GM21825 (cell line): Measurements from ENCODE around the gene BORCS5.
"Not testable (repeated sequence)": the region's sequence is repeated elsewhere in the genome, so short reads cannot be mapped to it uniquely, and the experiment has no call there.

Source experiments
- ATAC-seq: cut with Tn5 transposase; IDR thresholded peaks from one replicate; pipeline ENCODE4 v1.9.1; 2021; ENCODE audit warnings: mild to moderate bottlenecking, moderate library complexity; ENCODE audit not compliant: unreplicated experiment

The BORCS5 gene

GRCh38 chr12:12392413-12392812 lies 35.5 kb downstream of the BORCS5 start:
- no peak for ATAC-seq

GRCh38 chr12:12393171-12393570 lies 36.3 kb downstream of the BORCS5 start:
- ATAC-seq, result no peak

GRCh38 chr12:12396694-12397093 lies 39.8 kb downstream of the BORCS5 start:
- no peak for ATAC-seq

- ATAC-seq, result no peak
Measured at GRCh38 chr12:12397184-12397583, 40.3 kb downstream of the BORCS5 start.

GRCh38 chr12:12398026-12398859 lies 41.4 kb downstream of the BORCS5 start:
- ATAC-seq, result no peak

GRCh38 chr12:12399161-12399560 lies 42.3 kb downstream of the BORCS5 start:
- no peak for ATAC-seq

- no peak for ATAC-seq
Measured at GRCh38 chr12:12399776-12400305, 43.0 kb downstream of the BORCS5 start.

GRCh38 chr12:12400793-12401192 lies 43.9 kb downstream of the BORCS5 start:
- ATAC-seq, result no peak

GRCh38 chr12:12403264-12404248 lies 46.7 kb downstream of the BORCS5 start:
- no peak for ATAC-seq

GRCh38 chr12:12404297-12404696 lies 47.4 kb downstream of the BORCS5 start:
- ATAC-seq, result no peak

- no peak for ATAC-seq
Measured at GRCh38 chr12:12405882-12406281, 49.0 kb downstream of the BORCS5 start.

- ATAC-seq, result no peak
Measured at GRCh38 chr12:12406762-12407161, 49.9 kb downstream of the BORCS5 start.

GRCh38 chr12:12408265-12408690 lies 51.4 kb downstream of the BORCS5 start:
- no peak for ATAC-seq

- not testable (repeated sequence) for ATAC-seq
Measured at GRCh38 chr12:12409337-12409736, 52.5 kb downstream of the BORCS5 start.

GRCh38 chr12:12415886-12416285 lies 59.0 kb downstream of the BORCS5 start:
- ATAC-seq, result no peak

GRCh38 chr12:12419165-12419564 lies 62.3 kb downstream of the BORCS5 start:
- not testable (repeated sequence) for ATAC-seq

GRCh38 chr12:12423367-12423766 lies 66.5 kb downstream of the BORCS5 start:
- ATAC-seq, result no peak

- ATAC-seq, result no peak
Measured at GRCh38 chr12:12425001-12425400, 68.1 kb downstream of the BORCS5 start.

GRCh38 chr12:12425616-12426015 lies 68.7 kb downstream of the BORCS5 start:
- no peak for ATAC-seq

- ATAC-seq, result no peak
Measured at GRCh38 chr12:12427568-12427967, 70.7 kb downstream of the BORCS5 start.

- ATAC-seq, result no peak
Measured at GRCh38 chr12:12428047-12428446, 71.2 kb downstream of the BORCS5 start.
